GM21786 (cell line): ENCODE results near the gene NFS1.

ENCODE experiments used
- ATAC-seq: cut with Tn5 transposase; IDR thresholded peaks from one replicate; pipeline ENCODE4 v1.9.1; 2021; ENCODE audit not compliant: unreplicated experiment

Gene NFS1

DNA sequence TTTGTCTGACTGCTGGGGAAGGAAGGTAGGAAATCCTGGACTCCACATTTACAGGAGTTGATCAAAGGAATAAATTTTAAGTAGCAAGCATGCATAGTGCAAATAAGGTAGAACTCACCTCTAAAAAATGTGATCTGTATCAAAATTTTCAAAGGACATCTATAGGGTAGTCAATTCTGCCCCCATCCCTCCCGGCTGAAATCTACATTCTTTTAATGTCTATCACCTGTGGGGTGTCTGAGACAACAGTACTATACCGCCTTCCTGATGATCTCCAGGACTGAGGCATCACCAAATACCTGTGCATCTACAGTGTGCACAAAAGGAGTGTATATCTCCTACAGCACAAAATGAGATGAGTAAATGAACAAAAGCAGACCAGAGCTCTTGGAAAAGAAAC, 54.3 kb downstream of the NFS1 start:
- no peak for ATAC-seq

- no peak for ATAC-seq
Measured at GRCh38 chr20:35643045-35643444, 56.1 kb downstream of the NFS1 start.

DNA sequence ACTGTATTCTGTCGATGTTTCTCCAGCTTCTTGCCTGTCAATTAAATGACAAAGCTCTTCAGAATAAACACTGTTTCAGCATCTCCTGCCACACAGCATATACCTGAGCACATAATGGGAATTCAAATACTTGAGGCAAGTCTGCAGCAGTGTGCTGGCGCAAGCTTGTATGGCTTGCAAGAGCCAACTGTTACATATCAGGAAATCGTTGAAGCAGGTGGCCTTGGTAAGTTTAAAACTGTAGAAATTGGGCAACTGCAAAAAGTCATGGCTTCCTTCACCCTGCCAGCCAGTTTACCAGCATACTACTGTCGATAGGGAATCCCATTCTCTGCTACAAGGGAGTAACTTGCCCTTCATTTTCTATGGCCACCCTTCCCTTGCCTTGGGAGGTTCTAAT, 57.4 kb downstream of the NFS1 start:
- ATAC-seq = no peak

DNA sequence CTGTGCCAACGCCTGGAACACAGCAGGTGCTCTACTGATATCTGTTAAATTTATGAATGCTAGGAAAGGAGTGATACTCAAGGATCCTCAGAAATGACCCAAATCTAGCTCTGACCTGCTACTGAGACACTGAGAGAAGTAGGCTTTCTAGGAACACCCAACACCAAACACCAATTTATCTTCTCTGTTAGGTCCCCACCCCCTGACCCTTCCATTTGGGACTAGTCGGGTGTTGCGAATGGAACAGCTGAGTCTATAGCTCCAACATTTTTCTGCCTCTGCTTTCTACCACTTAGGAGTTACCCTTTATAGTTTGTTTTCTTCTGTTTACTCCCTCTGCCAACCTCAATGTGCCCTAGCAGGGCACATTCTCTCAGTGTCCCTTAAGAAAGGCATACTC, 58.4 kb downstream of the NFS1 start:
- no peak for ATAC-seq

GRCh38 chr20:35638751-35639150, 60.4 kb downstream of the NFS1 start:
- ATAC-seq = no peak

GRCh38 chr20:35637276-35637675, 61.9 kb downstream of the NFS1 start:
- ATAC-seq = no peak

DNA sequence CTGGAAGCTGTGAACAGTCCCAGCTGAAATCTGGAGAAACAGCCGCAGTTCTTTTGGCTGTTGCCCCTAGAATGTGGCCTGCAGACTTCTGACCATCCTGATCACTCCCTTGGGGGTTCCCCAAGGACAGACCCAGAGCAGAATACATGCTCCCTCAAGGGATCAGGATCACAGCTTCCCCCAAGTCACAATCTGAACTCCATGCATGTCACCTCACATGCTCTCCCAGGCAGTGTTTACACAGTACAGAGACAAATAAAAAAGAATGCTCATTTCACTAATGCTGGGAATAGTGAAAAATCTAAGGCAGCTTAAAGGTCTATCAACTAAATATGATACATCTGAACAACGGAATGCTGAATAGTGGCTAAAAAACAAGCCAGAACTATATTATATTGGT, 63.1 kb downstream of the NFS1 start:
- no peak for ATAC-seq

DNA sequence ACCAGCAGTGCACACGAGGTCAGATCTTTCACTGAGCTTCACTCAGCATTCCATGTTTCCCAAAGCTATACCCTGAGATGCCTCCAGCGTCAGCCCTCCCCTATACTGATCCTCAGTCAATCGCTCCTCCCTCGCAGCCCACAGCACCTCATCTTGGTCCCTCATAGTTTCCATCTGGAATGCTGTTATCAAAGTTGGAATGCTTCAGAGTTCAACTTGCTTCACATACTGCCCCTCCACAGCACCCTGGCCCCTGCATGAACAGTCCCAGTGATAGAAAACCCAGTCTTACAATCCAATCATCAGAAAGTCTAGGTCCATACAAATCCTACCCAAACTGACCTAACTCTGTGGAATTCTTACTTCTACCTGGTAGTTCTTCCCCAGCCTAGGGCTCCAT, 63.5 kb downstream of the NFS1 start:
- ATAC-seq = no peak

DNA sequence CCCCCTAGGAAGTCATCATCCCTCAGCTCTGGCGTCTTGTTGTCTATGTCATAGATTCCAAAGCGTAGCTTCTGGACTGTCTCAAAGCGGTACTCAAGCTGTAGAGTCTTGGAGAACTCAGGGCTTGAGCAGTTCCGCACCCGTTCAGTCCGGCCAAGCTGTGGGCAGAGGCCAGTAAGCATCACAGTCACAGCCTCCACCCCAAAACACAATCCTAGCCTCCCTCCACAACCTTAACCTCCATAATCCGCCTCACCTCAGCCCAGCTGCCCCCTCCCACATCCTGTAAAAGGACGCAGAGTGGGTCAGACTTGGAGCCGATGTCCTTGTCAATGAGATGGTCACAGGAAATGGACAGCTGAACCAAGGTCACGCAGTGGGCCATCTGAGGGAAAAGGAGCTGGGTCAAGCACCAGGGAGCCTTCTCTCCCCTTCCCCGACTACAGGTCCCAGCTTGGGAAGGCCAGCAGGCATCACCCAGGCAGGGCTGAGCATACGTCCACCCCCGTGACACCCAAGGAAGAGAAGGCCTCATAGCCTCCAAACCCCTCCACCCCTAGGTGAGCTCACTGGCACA, 66.5 kb downstream of the NFS1 start:
- no peak for ATAC-seq

GRCh38 chr20:35630636-35631035, 68.5 kb downstream of the NFS1 start:
- ATAC-seq = no peak

DNA sequence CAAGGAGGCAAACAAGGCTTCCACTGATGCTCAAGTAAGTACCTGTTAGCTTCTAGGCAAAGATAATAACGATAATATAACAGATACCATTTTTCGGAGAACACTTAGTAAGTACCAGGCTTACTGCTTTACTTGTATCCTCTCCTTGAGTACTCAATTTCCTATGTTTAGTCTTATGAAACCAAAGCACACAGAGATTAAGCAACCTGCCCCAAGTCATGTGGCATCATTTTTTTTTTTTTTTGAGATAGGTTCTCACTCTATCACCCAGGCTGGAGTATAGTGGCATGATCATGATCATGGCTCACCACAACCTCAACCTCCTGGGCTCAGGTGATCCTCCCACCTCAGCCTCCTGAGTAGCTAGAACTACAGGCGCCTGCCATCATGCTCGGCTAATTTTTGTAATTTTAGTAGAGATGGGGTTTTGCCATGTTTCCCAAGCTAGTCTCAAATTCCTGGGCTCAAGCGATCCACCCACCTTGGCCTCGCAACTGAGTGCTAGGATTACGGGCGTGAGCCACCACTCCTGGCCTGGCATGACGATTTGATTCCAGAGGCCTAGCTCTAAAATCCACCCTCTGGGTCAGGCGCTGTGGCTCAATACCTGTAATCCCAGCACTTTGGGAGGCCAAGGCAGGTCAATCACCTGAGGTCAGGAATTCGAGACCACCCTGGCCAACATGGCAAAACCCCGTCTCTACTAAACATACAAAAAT, 69.6 kb downstream of the NFS1 start:
- no peak for ATAC-seq

GRCh38 chr20:35627121-35627520, 72.0 kb downstream of the NFS1 start:
- ATAC-seq = no peak

DNA sequence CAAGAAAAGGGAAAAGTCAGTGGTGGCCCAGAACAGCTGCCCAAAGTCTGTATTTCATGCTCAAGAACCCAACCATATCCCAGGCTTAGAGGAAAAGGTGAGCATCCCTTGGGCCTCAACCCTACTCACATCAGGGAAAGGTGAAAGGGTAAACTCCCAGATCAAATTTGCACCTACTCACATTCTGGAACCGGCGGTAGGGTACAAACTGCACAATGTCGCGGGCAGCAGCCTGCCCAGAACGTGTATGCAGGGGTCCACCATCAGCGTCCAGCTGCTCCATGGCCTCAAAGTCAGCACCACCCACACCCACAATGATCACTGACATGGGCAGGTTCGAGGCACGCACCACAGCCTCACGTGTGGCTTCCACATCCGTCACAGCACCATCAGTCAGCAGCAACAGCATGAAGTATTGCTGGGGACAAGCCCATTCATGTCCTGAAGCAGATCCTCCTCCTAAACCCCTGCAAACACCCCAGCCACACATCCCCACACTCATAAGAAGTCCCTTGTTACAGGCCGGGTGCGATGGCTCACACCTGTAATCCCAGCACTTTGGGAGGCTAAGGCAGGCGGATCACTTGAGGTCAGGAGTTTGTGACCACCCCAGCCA, 72.7 kb downstream of the NFS1 start:
- no peak for ATAC-seq

- no peak for ATAC-seq
Measured at GRCh38 chr20:35625584-35626385, 73.4 kb downstream of the NFS1 start.

GRCh38 chr20:35621560-35621946, 77.6 kb downstream of the NFS1 start:
- ATAC-seq = no peak

DNA sequence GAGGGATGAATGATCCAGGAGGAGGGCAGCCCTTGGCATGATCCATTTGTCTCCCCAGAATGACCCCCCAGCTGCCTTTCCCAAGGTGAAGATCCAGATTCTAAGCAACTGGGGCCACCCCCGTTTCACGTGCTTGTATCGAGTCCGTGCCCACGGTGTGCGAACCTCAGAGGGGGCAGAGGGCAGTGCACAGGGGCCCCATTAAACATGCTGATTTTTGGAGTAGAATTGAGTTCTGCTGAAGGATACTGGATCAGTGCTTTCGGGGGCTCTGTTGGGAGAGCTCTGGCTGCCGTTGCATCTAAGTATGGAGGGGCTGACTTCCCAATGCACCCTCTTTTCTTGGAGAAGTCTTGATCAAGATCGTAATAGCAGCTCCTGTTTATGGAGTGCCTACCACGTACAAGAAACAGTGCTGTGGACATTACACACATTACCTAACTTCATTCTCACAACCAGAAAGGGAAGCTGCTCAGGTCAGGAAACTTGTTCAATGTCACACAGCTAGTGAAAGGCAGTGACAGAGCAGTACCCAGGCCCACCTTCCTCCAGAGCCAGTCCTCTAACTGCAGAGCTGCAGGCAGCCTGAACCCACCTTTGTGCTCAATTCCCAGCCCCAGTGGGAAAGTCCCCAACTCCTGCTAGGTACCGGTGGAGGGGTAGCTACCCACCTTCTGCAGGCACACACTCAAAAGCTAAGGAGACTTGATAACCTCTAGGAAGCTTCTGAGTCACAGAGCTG, 78.2 kb downstream of the NFS1 start:
- ATAC-seq = no peak

GRCh38 chr20:35619196-35620095, 79.7 kb downstream of the NFS1 start:
- ATAC-seq = peak; percentile 35

DNA sequence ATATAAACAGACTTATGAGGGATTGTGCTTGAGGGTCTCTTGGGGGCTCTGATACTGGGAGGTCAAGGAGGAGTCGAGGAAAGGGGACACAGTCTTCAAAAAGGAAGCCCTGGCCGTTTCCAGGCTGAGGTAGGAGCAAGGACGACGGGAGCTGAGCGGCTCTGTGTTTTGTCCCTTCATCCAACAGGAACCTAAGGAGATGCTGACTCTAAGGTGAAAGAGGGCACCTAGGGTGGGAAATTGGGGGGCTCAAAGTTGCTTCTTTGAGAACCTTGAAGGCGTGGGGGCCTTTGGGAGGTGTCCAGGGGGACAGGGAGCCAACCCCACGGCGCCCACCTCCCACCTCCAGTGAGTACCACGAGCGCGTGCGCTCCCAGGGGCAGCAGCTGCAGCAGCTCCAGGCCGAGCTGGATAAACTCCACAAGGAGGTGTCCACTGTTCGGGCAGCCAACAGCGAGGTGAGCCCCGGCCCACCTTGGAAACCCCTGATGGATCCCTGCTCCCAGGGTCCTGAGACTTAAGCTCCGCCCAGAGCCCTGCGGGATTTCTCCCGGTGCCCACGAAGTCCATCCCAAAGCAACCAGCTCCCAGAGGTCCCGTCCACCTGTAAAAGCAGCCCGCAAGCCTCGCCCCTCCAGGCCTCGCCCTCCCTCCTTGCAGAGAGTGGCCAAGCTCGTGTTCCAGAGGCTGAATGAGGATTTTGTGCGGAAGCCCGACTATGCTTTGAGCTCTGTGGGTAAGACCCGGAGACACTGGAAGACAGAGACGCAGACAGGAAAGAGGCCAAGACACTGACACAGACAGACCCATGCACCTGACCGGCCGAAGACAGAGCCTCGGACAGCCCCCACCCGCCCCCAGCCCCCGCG, 80.7 kb downstream of the NFS1 start:
- ATAC-seq = no peak
